Small intestine (tissue), 7 donors: ENCODE measurements around the gene EML1. TPM values are rescaled to one million over a fixed set of nuclear protein-coding genes. Genes with fewer than 3 reads are reported as not detected.

ENCODE experiments used
- DNase-seq, 2 donors: peaks; one replicate each; pipeline versions ENCODE4 v3.0.0 to v3.0.0-alpha.2; 2013
- FAIRE-seq: peaks from 2 replicates; lab custom pipeline; 2012; peaks lifted over from hg19 to GRCh38; lab: Jason Lieb, UNC
- H3K27ac ChIP-seq, 3 donors: one replicate each; pipeline ENCODE4 v1.5.1; 2013; ENCODE audit warnings: low read length in 2 of 3, mild to moderate bottlenecking in 2 of 3, control low read depth in 1 of 3, inconsistent platforms in 1 of 3, low read depth in 1 of 3, moderate library complexity in 1 of 3
- H3K27me3 ChIP-seq, 3 donors: one replicate each; pipeline ENCODE4 v1.6.1; 2013; ENCODE audit warnings: low read length in 3 of 3, inconsistent platforms in 1 of 3; ENCODE audit not compliant: control insufficient read depth in 3 of 3, insufficient read depth in 3 of 3
- H3K36me3 ChIP-seq, 3 donors: one replicate each; pipeline ENCODE4 v1.6.1; 2013; ENCODE audit warnings: low read length in 3 of 3, inconsistent platforms in 1 of 3, low read depth in 1 of 3, mild to moderate bottlenecking in 1 of 3, moderate library complexity in 1 of 3; ENCODE audit not compliant: control insufficient read depth in 3 of 3, insufficient read depth in 2 of 3
- H3K4me1 ChIP-seq, 3 donors: one replicate each; pipeline ENCODE4 v1.6.1; 2013; ENCODE audit warnings: low read length in 2 of 3, inconsistent platforms in 1 of 3, low read depth in 1 of 3, mild to moderate bottlenecking in 1 of 3, moderate library complexity in 1 of 3; ENCODE audit not compliant: control insufficient read depth in 3 of 3, insufficient read depth in 2 of 3
- H3K4me3 ChIP-seq, 3 donors: one replicate each; pipeline ENCODE4 v1.5.1; 2013; ENCODE audit warnings: low read length in 3 of 3, control low read depth in 1 of 3, inconsistent platforms in 1 of 3, low read depth in 1 of 3, mild to moderate bottlenecking in 1 of 3, moderate library complexity in 1 of 3
- H3K9me3 ChIP-seq, 2 donors: one replicate each; pipeline ENCODE4 v1.6.1; 2013; ENCODE audit warnings: low read depth in 1 of 2, low read length in 1 of 2; ENCODE audit not compliant: control insufficient read depth in 2 of 2, insufficient read depth in 1 of 2
- WGBS, 3 donors: extraction: QIAGEN DNeasy Blood & Tissue Kit; methylation state at CpG; one replicate each; pipeline ENCODE4 v1.1.7; 2013; 5-methylcytosine and 5-hydroxymethylcytosine counted together
- polyA plus RNA-seq, 4 donors: library from polyadenylated mRNA; stranded (reverse) in 3 of 4; unstranded in 1 of 4; fragments of 200-250 nt in 3 of 4; fragments of 120-200 nt in 1 of 4; gene quantifications; one replicate each; pipeline versions ENCODE4 v1.2.1 to v1.2.3, GENCODE V29; 2013
- donor health status: healthy with polysubstance abuse.
- donor health status: control.
- donor health status: control.
- donor health status: Bipolar disorder and iron deficiency.
- donor health status: healthy.

EML1 gene
- polyA plus RNA-seq, 4 donors = 0.22 to 20.7 (median 5.8) TPM

DNA sequence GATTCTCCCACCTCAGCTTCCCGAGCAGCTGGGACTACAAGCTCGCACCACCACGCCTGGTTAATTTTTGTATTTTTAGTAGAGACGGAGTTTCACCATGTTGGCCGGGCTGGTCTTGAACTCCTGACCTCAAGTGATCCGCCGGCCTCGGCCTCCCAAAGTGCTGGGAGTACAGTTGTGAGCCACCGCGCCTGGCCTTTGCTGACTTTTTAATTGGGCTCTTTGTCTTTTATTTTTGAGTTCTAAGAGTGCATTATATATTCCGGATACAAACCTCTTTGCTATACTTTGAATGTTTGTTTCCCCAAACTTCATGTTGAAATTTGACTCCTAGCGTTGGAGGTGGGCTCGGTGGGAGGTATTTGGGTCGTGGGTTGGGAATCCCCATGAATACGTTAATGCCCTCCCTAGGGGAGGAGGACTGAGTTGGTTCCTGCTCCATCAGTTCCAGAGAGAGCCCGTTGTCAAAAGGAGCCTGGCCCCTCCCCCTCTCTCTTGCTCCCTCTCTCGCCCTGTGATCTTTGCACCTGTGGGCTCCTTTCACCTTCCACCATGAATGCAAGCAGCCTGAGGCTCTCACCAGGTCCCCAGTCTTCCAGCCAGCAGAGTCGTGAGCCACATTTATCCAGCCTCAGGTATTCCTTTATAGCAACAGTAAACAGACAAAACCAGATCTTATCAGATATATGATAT is 168.8 kb downstream of the EML1 start:
- H3K27me3 ChIP-seq = peaks cover 0 to 7% (median 0%) of the 10 kb centered on the region in 3 donors
- FAIRE-seq = no peak
- no peak overlapping the region for H3K27ac ChIP-seq
- no peak overlapping the region for H3K4me3 ChIP-seq
- no peaks in the 10 kb centered on the region for H3K4me1 ChIP-seq
- no peak for DNase-seq
- WGBS, 3 donors = 59 to 70% (median 68%) methylated on average over 18 of the region's 18 CpGs
- H3K36me3 ChIP-seq = no peaks in the 10 kb centered on the region
- H3K9me3 ChIP-seq = no peaks in the 10 kb centered on the region

DNA sequence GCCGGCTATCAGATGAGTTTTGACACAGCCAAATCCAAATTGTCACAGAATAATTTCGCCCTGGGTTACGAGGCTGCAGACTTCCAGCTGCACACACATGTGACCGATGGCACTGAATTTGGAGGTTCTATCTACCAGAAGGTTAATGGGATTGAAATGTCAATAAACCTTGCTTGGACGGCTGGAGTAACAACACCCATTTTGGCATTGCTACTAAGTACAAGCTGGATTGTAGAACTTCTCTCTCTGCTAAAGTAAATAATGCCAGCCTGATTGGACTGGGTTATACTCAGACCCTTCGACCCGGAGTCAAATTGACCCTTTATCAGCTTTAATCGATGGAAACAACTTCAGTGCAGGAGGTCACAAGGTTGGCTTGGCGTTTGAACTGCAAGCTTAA is 171.8 kb downstream of the EML1 start:
- WGBS, 3 donors = 34 to 68% (median 52%) methylated on average over 9 of the region's 9 CpGs
- no peak overlapping the region for H3K27ac ChIP-seq
- H3K36me3 ChIP-seq = no peaks in the 10 kb centered on the region
- H3K4me1 ChIP-seq = no peaks in the 10 kb centered on the region
- FAIRE-seq (no peak), DNase-seq (no peak)
- H3K9me3 ChIP-seq = no peaks in the 10 kb centered on the region
- no peak overlapping the region for H3K4me3 ChIP-seq
- H3K27me3 ChIP-seq = peaks cover 0 to 9% (median 0%) of the 10 kb centered on the region in 3 donors

GRCh38 chr14:99966037-99966835 is 173.0 kb downstream of the EML1 start:
- WGBS, 3 donors = 87 to 93% (median 93%) methylated on average over 23 of the region's 23 CpGs
- FAIRE-seq = no peak
- H3K27me3 ChIP-seq = peaks cover 0 to 9% (median 0%) of the 10 kb centered on the region in 3 donors

GRCh38 chr14:99966912-99967311 is 173.7 kb downstream of the EML1 start:
- DNase-seq (no peak), FAIRE-seq (no peak)
- Histone ChIP-seq H3K4me3 (no peak overlapping the region), H3K9me3 (peaks cover 0 to 7% of the 10 kb centered on the region in 2 donors), H3K27me3 (peaks cover 0 to 9% (median 0%) of the 10 kb centered on the region in 3 donors), H3K4me1 (peaks cover 0 to 3% (median 0%) of the 10 kb centered on the region in 3 donors), H3K27ac (no peak overlapping the region), H3K36me3 (no peaks in the 10 kb centered on the region)
- WGBS, 3 donors = 62 to 69% (median 68%) methylated on average over 9 to 12 of the region's 12 CpGs

More at GRCh38 chr14:99966037-99966835, 173.0 kb downstream of the EML1 start:
- Histone ChIP-seq H3K9me3 (peaks cover 0 to 7% of the 10 kb centered on the region in 2 donors), H3K4me1 (peaks cover 0 to 3% (median 0%) of the 10 kb centered on the region in 3 donors), H3K4me3 (no peak overlapping the region), H3K36me3 (no peaks in the 10 kb centered on the region), H3K27ac (no peak overlapping the region)
- DNase-seq = no peak

GRCh38 chr14:99968191-99968920 is 175.1 kb downstream of the EML1 start:
- WGBS, 3 donors = 79 to 91% (median 83%) methylated on average over 11 of the region's 11 CpGs
- FAIRE-seq = no peak
- no peak for DNase-seq
- peaks cover 0 to 7% of the 10 kb centered on the region in 2 donors for H3K9me3 ChIP-seq
- peaks cover 0 to 7% (median 0%) of the 10 kb centered on the region in 3 donors for H3K27me3 ChIP-seq
- H3K27ac ChIP-seq = no peak overlapping the region
- no peaks in the 10 kb centered on the region for H3K36me3 ChIP-seq
- H3K4me1 ChIP-seq = peaks cover 0 to 3% (median 0%) of the 10 kb centered on the region in 3 donors
- no peak overlapping the region for H3K4me3 ChIP-seq

- no peaks in the 10 kb centered on the region for H3K36me3 ChIP-seq
- H3K27me3 ChIP-seq = peaks cover 0 to 7% (median 0%) of the 10 kb centered on the region in 3 donors
- FAIRE-seq = no peak
- WGBS, 3 donors = 69 to 83% (median 76%) methylated on average over 5 of the region's 5 CpGs
- no peak for DNase-seq
- H3K9me3 ChIP-seq = peaks cover 0 to 7% of the 10 kb centered on the region in 2 donors
- no peak overlapping the region for H3K27ac ChIP-seq
- H3K4me1 ChIP-seq = peaks cover 0 to 3% (median 0%) of the 10 kb centered on the region in 3 donors
- no peak overlapping the region for H3K4me3 ChIP-seq
These were observed 175.7 kb downstream of the EML1 start for GRCh38 chr14:99968941-99969340.

GRCh38 chr14:99969673-99970322 is 176.6 kb downstream of the EML1 start:
- no peak overlapping the region for H3K4me3 ChIP-seq
- no peaks in the 10 kb centered on the region for H3K36me3 ChIP-seq
- DNase-seq (no peak), FAIRE-seq (no peak)
- 69 to 83% (median 76%) methylated on average over 6 of the region's 6 CpGs for WGBS, 3 donors
- H3K9me3 ChIP-seq = peaks cover 0 to 13% of the 10 kb centered on the region in 2 donors
- no peak overlapping the region for H3K27ac ChIP-seq
- peaks cover 0 to 3% (median 0%) of the 10 kb centered on the region in 3 donors for H3K4me1 ChIP-seq
- peaks cover 0 to 7% (median 0%) of the 10 kb centered on the region in 3 donors for H3K27me3 ChIP-seq
